ENCODE measurements around the gene TTLL9.

TTLL9 gene

GRCh38 chr20:31839782-31840487, 30.5 kb upstream of the TTLL9 start:
- Histone ChIP-seq H3K9ac (ENCODE audit: low read length) (no peak overlapping the region), H3K9me3 (ENCODE audit: low read length) (no peaks in the 10 kb centered on the region), H3K27me3 (ENCODE audit: control insufficient read depth in 1 of 2, insufficient read depth in 2 of 2, low read length in 2 of 2) (peaks cover 0 to 5% of the 10 kb centered on the region in 2 donors), H3K4me3 (ENCODE audit: low read depth in 1 of 2, low read length in 2 of 2) (no peak overlapping the region), H3K36me3 (ENCODE audit: insufficient read depth, low read length) (no peaks in the 10 kb centered on the region), H3K4me1 (ENCODE audit: insufficient read depth, low read length) (peaks cover 12% of the 10 kb centered on the region), H3K27ac (ENCODE audit: low read depth, low read length) (no peak overlapping the region)

GRCh38 chr20:31840906-31841816, 29.3 kb upstream of the TTLL9 start:
- Histone ChIP-seq H3K36me3 (ENCODE audit: insufficient read depth, low read length) (no peaks in the 10 kb centered on the region), H3K4me3 (ENCODE audit: low read depth in 1 of 2, low read length in 2 of 2) (no peak overlapping the region), H3K9ac (ENCODE audit: low read length) (no peak overlapping the region), H3K9me3 (ENCODE audit: low read length) (no peaks in the 10 kb centered on the region), H3K27me3 (ENCODE audit: control insufficient read depth in 1 of 2, insufficient read depth in 2 of 2, low read length in 2 of 2) (peaks cover 0 to 5% of the 10 kb centered on the region in 2 donors), H3K27ac (ENCODE audit: low read depth, low read length) (no peak overlapping the region), H3K4me1 (ENCODE audit: insufficient read depth, low read length) (peaks cover 8% of the 10 kb centered on the region)

- peaks cover 0 to 5% of the 10 kb centered on the region in 2 donors for H3K27me3 ChIP-seq (ENCODE audit: control insufficient read depth in 1 of 2, insufficient read depth in 2 of 2, low read length in 2 of 2)
- H3K9ac ChIP-seq (ENCODE audit: low read length): no peak overlapping the region
- no peaks in the 10 kb centered on the region for H3K36me3 ChIP-seq (ENCODE audit: insufficient read depth, low read length)
- H3K9me3 ChIP-seq (ENCODE audit: low read length): no peaks in the 10 kb centered on the region
- no peak overlapping the region for H3K27ac ChIP-seq (ENCODE audit: low read depth, low read length)
- peaks cover under 1% of the 10 kb centered on the region for H3K4me1 ChIP-seq (ENCODE audit: insufficient read depth, low read length)
- H3K4me3 ChIP-seq (ENCODE audit: low read depth in 1 of 2, low read length in 2 of 2): no peak overlapping the region
Observed at GRCh38 chr20:31841928-31842327, 28.5 kb upstream of the TTLL9 start.

GRCh38 chr20:31842471-31843157, 27.8 kb upstream of the TTLL9 start:
- Histone ChIP-seq H3K4me1 (ENCODE audit: insufficient read depth, low read length) (no peaks in the 10 kb centered on the region), H3K36me3 (ENCODE audit: insufficient read depth, low read length) (no peaks in the 10 kb centered on the region), H3K27ac (ENCODE audit: low read depth, low read length) (no peak overlapping the region), H3K9me3 (ENCODE audit: low read length) (no peaks in the 10 kb centered on the region), H3K4me3 (ENCODE audit: low read depth in 1 of 2, low read length in 2 of 2) (no peak overlapping the region), H3K9ac (ENCODE audit: low read length) (no peak overlapping the region), H3K27me3 (ENCODE audit: control insufficient read depth in 1 of 2, insufficient read depth in 2 of 2, low read length in 2 of 2) (peaks cover 0 to 5% of the 10 kb centered on the region in 2 donors)

- no peaks in the 10 kb centered on the region for H3K9me3 ChIP-seq (ENCODE audit: low read length)
- H3K9ac ChIP-seq (ENCODE audit: low read length): no peak overlapping the region
- no peaks in the 10 kb centered on the region for H3K4me1 ChIP-seq (ENCODE audit: insufficient read depth, low read length)
- H3K4me3 ChIP-seq (ENCODE audit: low read depth in 1 of 2, low read length in 2 of 2): no peak overlapping the region
- no peaks in the 10 kb centered on the region for H3K36me3 ChIP-seq (ENCODE audit: insufficient read depth, low read length)
- H3K27me3 ChIP-seq (ENCODE audit: control insufficient read depth in 1 of 2, insufficient read depth in 2 of 2, low read length in 2 of 2): peaks cover 0 to 5% of the 10 kb centered on the region in 2 donors
- no peak overlapping the region for H3K27ac ChIP-seq (ENCODE audit: low read depth, low read length)
Observed at GRCh38 chr20:31843288-31843687, 27.1 kb upstream of the TTLL9 start.

GRCh38 chr20:31843881-31844280, 26.6 kb upstream of the TTLL9 start:
- H3K27me3 ChIP-seq (ENCODE audit: control insufficient read depth in 1 of 2, insufficient read depth in 2 of 2, low read length in 2 of 2): peaks cover 0 to 5% of the 10 kb centered on the region in 2 donors
- H3K27ac ChIP-seq (ENCODE audit: low read depth, low read length): no peak overlapping the region
- H3K36me3 ChIP-seq (ENCODE audit: insufficient read depth, low read length): no peaks in the 10 kb centered on the region
- no peak overlapping the region for H3K4me3 ChIP-seq (ENCODE audit: low read depth in 1 of 2, low read length in 2 of 2)
- H3K9ac ChIP-seq (ENCODE audit: low read length): no peak overlapping the region
- no peaks in the 10 kb centered on the region for H3K9me3 ChIP-seq (ENCODE audit: low read length)
- no peaks in the 10 kb centered on the region for H3K4me1 ChIP-seq (ENCODE audit: insufficient read depth, low read length)

GRCh38 chr20:31844737-31845299, 25.6 kb upstream of the TTLL9 start:
- Histone ChIP-seq H3K4me1 (ENCODE audit: insufficient read depth, low read length) (no peaks in the 10 kb centered on the region), H3K27ac (ENCODE audit: low read depth, low read length) (no peak overlapping the region), H3K4me3 (ENCODE audit: low read depth in 1 of 2, low read length in 2 of 2) (no peak overlapping the region), H3K27me3 (ENCODE audit: control insufficient read depth in 1 of 2, insufficient read depth in 2 of 2, low read length in 2 of 2) (peaks cover 0 to 13% of the 10 kb centered on the region in 2 donors), H3K9ac (ENCODE audit: low read length) (no peak overlapping the region), H3K36me3 (ENCODE audit: insufficient read depth, low read length) (no peaks in the 10 kb centered on the region), H3K9me3 (ENCODE audit: low read length) (no peaks in the 10 kb centered on the region)

- no peak within 1 kb of the TSS for H3K4me3 ChIP-seq (ENCODE audit: low read depth in 1 of 2, low read length in 2 of 2)
- H3K9me3 ChIP-seq (ENCODE audit: low read length): no peaks in the 10 kb centered on the region
- peaks cover 0 to 16% of the 10 kb centered on the region in 2 donors for H3K27me3 ChIP-seq (ENCODE audit: control insufficient read depth in 1 of 2, insufficient read depth in 2 of 2, low read length in 2 of 2)
- H3K27ac ChIP-seq (ENCODE audit: low read depth, low read length): no peak within 1 kb of the TSS
- no peaks in the 10 kb centered on the region for H3K4me1 ChIP-seq (ENCODE audit: insufficient read depth, low read length)
- H3K9ac ChIP-seq (ENCODE audit: low read length): no peak within 1 kb of the TSS
- no peaks in the 10 kb centered on the region for H3K36me3 ChIP-seq (ENCODE audit: insufficient read depth, low read length)
Observed at GRCh38 chr20:31845300-31845863, 25.1 kb upstream of the TTLL9 start, which contains the start of gene FOXS1. TSS of gene FOXS1 (minus strand) at chr20:31845604. CDS start at chr20:31845542, 62 bp downstream.

- Histone ChIP-seq H3K27me3 (ENCODE audit: control insufficient read depth in 1 of 2, insufficient read depth in 2 of 2, low read length in 2 of 2) (peaks cover 0 to 16% of the 10 kb centered on the region in 2 donors), H3K36me3 (ENCODE audit: insufficient read depth, low read length) (no peaks in the 10 kb centered on the region), H3K9ac (ENCODE audit: low read length) (no peak overlapping the region), H3K4me3 (ENCODE audit: low read depth in 1 of 2, low read length in 2 of 2) (no peak overlapping the region), H3K4me1 (ENCODE audit: insufficient read depth, low read length) (no peaks in the 10 kb centered on the region), H3K9me3 (ENCODE audit: low read length) (no peaks in the 10 kb centered on the region), H3K27ac (ENCODE audit: low read depth, low read length) (no peak overlapping the region)
Observed at GRCh38 chr20:31846793-31847138, 23.7 kb upstream of the TTLL9 start.

GRCh38 chr20:31848088-31848999, 22.1 kb upstream of the TTLL9 start:
- Histone ChIP-seq H3K36me3 (ENCODE audit: insufficient read depth, low read length) (no peaks in the 10 kb centered on the region), H3K9me3 (ENCODE audit: low read length) (no peaks in the 10 kb centered on the region), H3K4me3 (ENCODE audit: low read depth in 1 of 2, low read length in 2 of 2) (no peak overlapping the region), H3K27me3 (ENCODE audit: control insufficient read depth in 1 of 2, insufficient read depth in 2 of 2, low read length in 2 of 2) (peaks cover 0 to 16% of the 10 kb centered on the region in 2 donors), H3K27ac (ENCODE audit: low read depth, low read length) (no peak overlapping the region), H3K4me1 (ENCODE audit: insufficient read depth, low read length) (no peaks in the 10 kb centered on the region), H3K9ac (ENCODE audit: low read length) (no peak overlapping the region)

Data from muscle layer of colon (tissue), 2 donors.